Measurements from ENCODE around the gene RGS7. TPM values are rescaled to one million over a fixed set of nuclear protein-coding genes. Genes with fewer than 3 reads are reported as not detected.

Gene RGS7
- total RNA-seq, 1 donor from 2014 or later, result 0.18 TPM

DNA sequence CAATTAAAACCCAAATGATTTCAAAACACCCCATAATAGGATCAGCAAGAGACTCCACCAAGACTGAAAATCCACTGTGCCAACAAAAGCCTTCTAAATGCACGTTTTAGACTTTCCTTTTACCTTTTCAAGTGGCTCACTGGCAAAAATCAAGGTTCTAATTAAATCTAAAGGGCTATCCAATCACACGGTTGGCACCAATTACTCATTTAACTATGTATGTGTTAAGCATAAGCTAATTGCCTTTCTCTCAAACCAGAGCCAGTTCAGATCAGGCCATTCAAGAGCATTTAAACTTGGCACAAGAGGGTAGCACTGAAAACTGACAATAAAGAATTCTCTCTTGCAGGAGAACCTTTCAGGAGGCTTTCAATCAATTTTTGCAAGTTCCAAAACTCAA is 139.5 kb downstream of the RGS7 start:
- no peak overlapping the region for H3K27ac ChIP-seq (ENCODE audit: low read depth, low read length)
- no peaks in the 10 kb centered on the region for H3K9me3 ChIP-seq (ENCODE audit: insufficient read depth, low read depth, low read length)
- H3K36me3 Mint-ChIP-seq (ENCODE audit: low read depth, unreplicated experiment), result no peaks in the 10 kb centered on the region
- no peak overlapping the region for H2AFZ ChIP-seq (ENCODE audit: low read depth, low read length)
- no peak overlapping the region for H3K4me3 Mint-ChIP-seq (ENCODE audit: unreplicated experiment)
- H3K9ac ChIP-seq (ENCODE audit: low read length), result no peak overlapping the region
- no peaks in the 10 kb centered on the region for H4K20me1 ChIP-seq (ENCODE audit: insufficient read depth, low read length)
- H3K36me3 ChIP-seq (ENCODE audit: insufficient read depth, low read length), result no peaks in the 10 kb centered on the region
- no peaks in the 10 kb centered on the region for H3K79me2 ChIP-seq (ENCODE audit: insufficient read depth, low read length)
- no peak overlapping the region for H3K4me3 ChIP-seq (ENCODE audit: insufficient read depth, low read depth, low read length)
- H3K27me3 ChIP-seq (ENCODE audit: insufficient read depth, low read length), result no peaks in the 10 kb centered on the region
- H3K4me1 ChIP-seq (ENCODE audit: insufficient read depth, low read length), result no peaks in the 10 kb centered on the region
- H3K27me3 Mint-ChIP-seq (ENCODE audit: low read depth, unreplicated experiment), result no peaks in the 10 kb centered on the region
- no peak overlapping the region for H3K27ac Mint-ChIP-seq (ENCODE audit: unreplicated experiment)
- no peaks in the 10 kb centered on the region for H3K9me3 Mint-ChIP-seq (ENCODE audit: unreplicated experiment)
- no peak overlapping the region for H3K4me2 ChIP-seq (ENCODE audit: low read length)
- TF ChIP-seq, protein P1, sequence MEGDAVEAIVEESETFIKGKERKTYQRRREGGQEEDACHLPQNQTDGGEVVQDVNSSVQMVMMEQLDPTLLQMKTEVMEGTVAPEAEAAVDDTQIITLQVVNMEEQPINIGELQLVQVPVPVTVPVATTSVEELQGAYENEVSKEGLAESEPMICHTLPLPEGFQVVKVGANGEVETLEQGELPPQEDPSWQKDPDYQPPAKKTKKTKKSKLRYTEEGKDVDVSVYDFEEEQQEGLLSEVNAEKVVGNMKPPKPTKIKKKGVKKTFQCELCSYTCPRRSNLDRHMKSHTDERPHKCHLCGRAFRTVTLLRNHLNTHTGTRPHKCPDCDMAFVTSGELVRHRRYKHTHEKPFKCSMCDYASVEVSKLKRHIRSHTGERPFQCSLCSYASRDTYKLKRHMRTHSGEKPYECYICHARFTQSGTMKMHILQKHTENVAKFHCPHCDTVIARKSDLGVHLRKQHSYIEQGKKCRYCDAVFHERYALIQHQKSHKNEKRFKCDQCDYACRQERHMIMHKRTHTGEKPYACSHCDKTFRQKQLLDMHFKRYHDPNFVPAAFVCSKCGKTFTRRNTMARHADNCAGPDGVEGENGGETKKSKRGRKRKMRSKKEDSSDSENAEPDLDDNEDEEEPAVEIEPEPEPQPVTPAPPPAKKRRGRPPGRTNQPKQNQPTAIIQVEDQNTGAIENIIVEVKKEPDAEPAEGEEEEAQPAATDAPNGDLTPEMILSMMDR (IDR thresholded peaks at IDR 0.05; ENCODE audit: insufficient read depth, low read depth, low read length), result no peak
- TF ChIP-seq EZH2 (IDR thresholded peaks at IDR 0.05; ENCODE audit: insufficient read depth, low read length), result no peak
- no peaks in the 10 kb centered on the region for H3K4me1 Mint-ChIP-seq (ENCODE audit: low read depth, unreplicated experiment)
- FAIRE-seq (no peak), DNase-seq (ENCODE audit: low read depth) (no peak)

DNA sequence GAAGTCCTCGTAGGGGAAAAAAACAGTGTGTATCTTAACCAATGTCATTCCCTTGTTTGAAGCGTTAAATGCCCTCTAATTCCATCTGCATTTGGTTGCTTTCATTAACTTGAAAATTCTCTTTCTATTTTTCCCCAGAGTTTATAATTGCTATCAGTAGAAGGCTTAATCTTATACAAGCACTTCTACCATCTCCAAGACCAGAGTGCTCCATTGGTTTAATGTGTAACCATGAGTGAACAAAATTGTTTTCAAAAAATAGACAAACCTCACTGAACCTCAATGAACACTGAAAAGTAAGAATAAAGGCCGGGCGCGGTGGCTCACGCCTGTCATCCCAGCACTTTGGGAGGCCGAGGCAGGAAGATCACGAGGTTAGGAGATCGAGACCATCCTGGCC is 141.3 kb downstream of the RGS7 start:
- no peaks in the 10 kb centered on the region for H3K27me3 Mint-ChIP-seq (ENCODE audit: low read depth, unreplicated experiment)
- H3K9me3 Mint-ChIP-seq (ENCODE audit: unreplicated experiment), result no peaks in the 10 kb centered on the region
- H3K27ac Mint-ChIP-seq (ENCODE audit: unreplicated experiment), result no peak overlapping the region
- H3K4me3 Mint-ChIP-seq (ENCODE audit: unreplicated experiment), result no peak overlapping the region
- H4K20me1 ChIP-seq (ENCODE audit: insufficient read depth, low read length), result no peaks in the 10 kb centered on the region
- H3K36me3 ChIP-seq (ENCODE audit: insufficient read depth, low read length), result no peaks in the 10 kb centered on the region
- no peaks in the 10 kb centered on the region for H3K36me3 Mint-ChIP-seq (ENCODE audit: low read depth, unreplicated experiment)
- no peak overlapping the region for H3K27ac ChIP-seq (ENCODE audit: low read depth, low read length)
- no peak for DNase-seq (ENCODE audit: low read depth)
- H3K4me2 ChIP-seq (ENCODE audit: low read length), result no peak overlapping the region
- TF ChIP-seq, protein P1 (IDR thresholded peaks at IDR 0.05; ENCODE audit: insufficient read depth, low read depth, low read length), result no peak
- TF ChIP-seq EZH2 (IDR thresholded peaks at IDR 0.05; ENCODE audit: insufficient read depth, low read length), result no peak
- H3K9me3 ChIP-seq (ENCODE audit: insufficient read depth, low read depth, low read length), result no peaks in the 10 kb centered on the region
- no peaks in the 10 kb centered on the region for H3K4me1 Mint-ChIP-seq (ENCODE audit: low read depth, unreplicated experiment)
- no peak overlapping the region for H3K9ac ChIP-seq (ENCODE audit: low read length)
- H3K79me2 ChIP-seq (ENCODE audit: insufficient read depth, low read length), result no peaks in the 10 kb centered on the region
- H2AFZ ChIP-seq (ENCODE audit: low read depth, low read length), result no peak overlapping the region
- FAIRE-seq, result no peak
- H3K4me1 ChIP-seq (ENCODE audit: insufficient read depth, low read length), result no peaks in the 10 kb centered on the region
- H3K4me3 ChIP-seq (ENCODE audit: insufficient read depth, low read depth, low read length), result no peak overlapping the region
- no peaks in the 10 kb centered on the region for H3K27me3 ChIP-seq (ENCODE audit: insufficient read depth, low read length)

DNA sequence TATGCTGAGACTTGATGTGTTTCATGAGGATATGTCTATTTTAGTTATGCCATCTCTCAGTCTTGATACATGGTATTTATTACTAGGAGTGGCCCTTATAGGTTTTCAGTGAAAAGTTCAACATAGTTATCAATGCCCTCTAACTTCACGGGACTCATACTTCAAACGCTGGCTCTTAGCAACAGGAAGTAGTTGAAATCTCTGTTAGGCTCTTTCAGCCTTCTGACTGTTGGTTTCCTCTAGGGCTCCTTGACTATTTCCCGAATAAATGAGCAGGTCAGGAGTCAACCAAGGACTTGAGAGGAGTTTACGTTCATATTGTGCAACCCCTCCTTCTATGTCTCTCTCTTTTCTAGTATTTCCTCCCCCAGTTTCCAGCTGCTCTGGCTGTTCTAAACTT is 141.8 kb downstream of the RGS7 start:
- no peaks in the 10 kb centered on the region for H3K9me3 Mint-ChIP-seq (ENCODE audit: unreplicated experiment)
- H3K4me2 ChIP-seq (ENCODE audit: low read length), result no peak overlapping the region

More for the DNA sequence above, 141.8 kb downstream of the RGS7 start:
- Histone ChIP-seq H3K79me2 (ENCODE audit: insufficient read depth, low read length) (no peaks in the 10 kb centered on the region), H2AFZ (ENCODE audit: low read depth, low read length) (no peak overlapping the region), H3K4me3 (ENCODE audit: insufficient read depth, low read depth, low read length) (no peak overlapping the region), H3K9me3 (ENCODE audit: insufficient read depth, low read depth, low read length) (no peaks in the 10 kb centered on the region), H3K27ac (ENCODE audit: low read depth, low read length) (no peak overlapping the region), H3K9ac (ENCODE audit: low read length) (no peak overlapping the region), H3K27me3 (ENCODE audit: insufficient read depth, low read length) (no peaks in the 10 kb centered on the region), H4K20me1 (ENCODE audit: insufficient read depth, low read length) (no peaks in the 10 kb centered on the region), H3K36me3 (ENCODE audit: insufficient read depth, low read length) (no peaks in the 10 kb centered on the region), H3K4me1 (ENCODE audit: insufficient read depth, low read length) (no peaks in the 10 kb centered on the region)
- TF ChIP-seq EZH2 (IDR thresholded peaks at IDR 0.05; ENCODE audit: insufficient read depth, low read length), result no peak
- TF ChIP-seq, protein P1 (IDR thresholded peaks at IDR 0.05; ENCODE audit: insufficient read depth, low read depth, low read length), result no peak
- H3K27ac Mint-ChIP-seq (ENCODE audit: unreplicated experiment), result no peak overlapping the region
- H3K4me3 Mint-ChIP-seq (ENCODE audit: unreplicated experiment), result no peak overlapping the region
- FAIRE-seq, result no peak
- no peaks in the 10 kb centered on the region for H3K4me1 Mint-ChIP-seq (ENCODE audit: low read depth, unreplicated experiment)
- H3K36me3 Mint-ChIP-seq (ENCODE audit: low read depth, unreplicated experiment), result no peaks in the 10 kb centered on the region
- no peak for DNase-seq (ENCODE audit: low read depth)
- no peaks in the 10 kb centered on the region for H3K27me3 Mint-ChIP-seq (ENCODE audit: low read depth, unreplicated experiment)

Data from astrocyte (in vitro differentiated cells and primary cell).